Measurements from ENCODE around the gene MMP21. TPM values are rescaled to one million over a fixed set of nuclear protein-coding genes. Genes with fewer than 3 reads are reported as not detected.

MMP21 gene
- total and polyA plus RNA-seq, 10 of the 15 experiments (the other 5 are each of a cell fraction or from before 2014, with no cell fraction given), result 0.08 to 0.24 TPM; not detected in 8

GRCh38 chr10:125824736-125825135 is 49.1 kb upstream of the MMP21 start:
- no peaks in the 10 kb centered on the region for H4K20me1 ChIP-seq (ENCODE audit: control insufficient read depth, insufficient read depth)
- in situ Hi-C loops (cut with MboI), result no loop called here
- peak overlapping the region; percentile 92 for H3K4me3 ChIP-seq
- TF ChIP-seq BMI1 (IDR thresholded peaks at IDR 0.05; ENCODE audit: borderline replicate concordance) (no peak), BCL3 (IDR thresholded peaks at IDR 0.05; ENCODE audit: borderline replicate concordance, insufficient read depth, low read depth, low read length, poor library complexity, severe bottlenecking) (peak; percentile 39)
- ChIA-PET POLR2A (no interaction called here), SMC1A (ENCODE audit: uncharacterized antibody, unreplicated experiment) (no interaction called here), CTCF (no interaction called here), RAD21 (ENCODE audit: unreplicated experiment) (no interaction called here)
- BruUV-seq (replicated peaks), result no TSS peak
- H2AFZ ChIP-seq (ENCODE audit: control insufficient read depth, low read depth, low read length), result no peak overlapping the region
- H3K27me3 ChIP-seq (replicated peaks in 1 of 2; ENCODE audit: control insufficient read depth in 2 of 2, insufficient read depth in 2 of 2, low read length in 1 of 2), result no peaks in the 10 kb centered on the region
- H3K4me1 ChIP-seq (ENCODE audit: control insufficient read depth, insufficient read depth, low read length), result peaks cover 9% of the 10 kb centered on the region; the same call in 1 of the 2 replicates
- peak overlapping the region; percentile 83 for H3K4me2 ChIP-seq (ENCODE audit: control insufficient read depth, insufficient read depth)
- peaks cover 0 to 11% of the 10 kb centered on the region in 2 experiments for H3K36me3 ChIP-seq (ENCODE audit: control insufficient read depth in 2 of 2, insufficient read depth in 2 of 2, low read length in 1 of 2)
- 86% methylated on average over 1 of the region's 1 CpG for WGBS (ENCODE audit: insufficient coverage, insufficient replicate concordance, low lambda C conversion rate, missing lambda C conversion rate)
- intact Hi-C loops (cut with micrococcal nuclease; ENCODE audit: unreplicated experiment), result loop anchor here (5.0 kb wide), 1 partner anchor 42 kb away; no protein-coding TSS in a partner anchor
- DNase-seq (ENCODE audit: low read depth, low spot score) (no peak), FAIRE-seq (no peak), ATAC-seq (no peak)
- peaks cover 59% of the 10 kb centered on the region for H3K79me2 ChIP-seq (ENCODE audit: control insufficient read depth, insufficient read depth, low read length)
- no peak overlapping the region; the same call in 1 of the 2 replicates for H3K27ac ChIP-seq (ENCODE audit: control insufficient read depth, insufficient read depth)
- H3K9ac ChIP-seq (ENCODE audit: control insufficient read depth, insufficient read depth, low read length), result peak overlapping the region; percentile 37; the same call in 1 of the 2 replicates
- no peaks in the 10 kb centered on the region for H3K9me3 ChIP-seq (replicated peaks; ENCODE audit: control insufficient read depth, insufficient read depth, low read length)

- Histone ChIP-seq H3K4me2 (ENCODE audit: control insufficient read depth, insufficient read depth) (peak overlapping the region; percentile 83), H4K20me1 (ENCODE audit: control insufficient read depth, insufficient read depth) (no peaks in the 10 kb centered on the region), H3K36me3 (ENCODE audit: control insufficient read depth in 2 of 2, insufficient read depth in 2 of 2, low read length in 1 of 2) (peaks cover 0 to 5% of the 10 kb centered on the region in 2 experiments), H2AFZ (ENCODE audit: control insufficient read depth, low read depth, low read length) (peak overlapping the region; percentile 99), H3K27ac (ENCODE audit: control insufficient read depth, insufficient read depth) (peak overlapping the region; percentile 97), H3K9me3 (replicated peaks; ENCODE audit: control insufficient read depth, insufficient read depth, low read length) (no peaks in the 10 kb centered on the region), H3K79me2 (ENCODE audit: control insufficient read depth, insufficient read depth, low read length) (peaks cover 57% of the 10 kb centered on the region), H3K4me3 (peak overlapping the region; percentile 92), H3K4me1 (ENCODE audit: control insufficient read depth, insufficient read depth, low read length) (peaks cover 9% of the 10 kb centered on the region; the same call in 1 of the 2 replicates), H3K27me3 (replicated peaks in 1 of 2; ENCODE audit: control insufficient read depth in 2 of 2, insufficient read depth in 2 of 2, low read length in 1 of 2) (no peaks in the 10 kb centered on the region), H3K9ac (ENCODE audit: control insufficient read depth, insufficient read depth, low read length) (peak overlapping the region; percentile 91)
- ChIA-PET POLR2A (interaction anchor here (1.1 to 2.2 kb wide), 4 partner anchors 21 to 104 kb away, joined by 3 to 6 read pairs (median 4); partner anchors contain the start of gene EDRF1), RAD21 (ENCODE audit: unreplicated experiment) (interaction anchor here (1.1 to 1.3 kb wide), 2 partner anchors 38 to 98 kb away, joined by 3 read pairs; no protein-coding TSS in a partner anchor), SMC1A (ENCODE audit: uncharacterized antibody, unreplicated experiment) (interaction anchor here (0.7 to 0.8 kb wide), 2 partner anchors 26 to 40 kb away, joined by 3 read pairs; no protein-coding TSS in a partner anchor), CTCF (interaction anchor here (1.1 to 1.5 kb wide), 5 partner anchors 20 to 45 kb away, joined by 3 to 5 read pairs (median 4); no protein-coding TSS in a partner anchor)
- in situ Hi-C loops (cut with MboI), result no loop called here
- under 1% methylated on average over 20 of the region's 20 CpGs for WGBS (ENCODE audit: insufficient coverage, insufficient replicate concordance, low lambda C conversion rate, missing lambda C conversion rate)
- peak; percentile 4 for ATAC-seq
- no peak for DNase-seq (ENCODE audit: low read depth, low spot score)
- BruUV-seq (replicated peaks), result TSS peak; percentile 83
- intact Hi-C loops (cut with micrococcal nuclease; ENCODE audit: unreplicated experiment), result loop anchor here (1.0 to 5.0 kb wide), 2 partner anchors 41 to 103 kb away; no protein-coding TSS in a partner anchor
- FAIRE-seq, result no peak
- TF ChIP-seq BACH1 (IDR thresholded peaks at IDR 0.05; ENCODE audit: borderline replicate concordance) (no peak), CHD1 (IDR thresholded peaks at IDR 0.05; ENCODE audit: low read depth, low read length) (no peak), NFYA (IDR thresholded peaks at IDR 0.05; ENCODE audit: borderline replicate concordance, low read depth, low read length) (no peak), LARP7 (IDR thresholded peaks at IDR 0.05) (no peak), MYC (IDR thresholded peaks at IDR 0.05; ENCODE audit: insufficient read depth, insufficient read length, insufficient replicate concordance, low read length, severe bottlenecking) (no peak), ZNF687 (IDR thresholded peaks at IDR 0.05) (no peak)
Observed at GRCh38 chr10:125823663-125824251, 48.1 kb upstream of the MMP21 start.
